OCI-LY7 (cell line): Measurements from ENCODE around the gene PPCDC. TPM values are rescaled to one million over a fixed set of nuclear protein-coding genes. Genes with fewer than 3 reads are reported as not detected.

Experiments
- BruUV-seq: library from RNA; stranded (reverse); fragments of 400-500 nt; replicated peaks from 2 replicates; lab custom pipeline; 2021; lab: Mats Ljungman, UMichigan
- CTCF ChIA-PET: fragments of 300-600 bp; sonication (Branson Sonifier 250); formaldehyde crosslinking; loops from one replicate; lab custom pipeline; 2022; ENCODE audit warnings: antibody characterized with exemption; ENCODE audit not compliant: unreplicated experiment; lab: Charles Lee
- POLR2A ChIA-PET: fragments of 300-600 bp; sonication (Branson Sonifier 250); formaldehyde crosslinking; loops from one replicate; lab custom pipeline; 2022; ENCODE audit warnings: antibody characterized with exemption; lab: Charles Lee
- DNase-seq: peaks from one replicate; pipeline ENCODE4 v3.0.0-alpha.2; 2015; ENCODE audit warnings: low spot score
- H2AFZ ChIP-seq: fragments of 200-600 bp; sonication (generic), shearing (Covaris generic); 2 replicates; pipeline ENCODE4 v1.6.1; 2014; ENCODE audit warnings: mild to moderate bottlenecking, antibody characterized with exemption, low read length, moderate library complexity
- H3K27ac ChIP-seq: fragments of 200-600 bp; sonication (generic); 2 replicates; pipeline ENCODE4 v1.5.1; 2014; ENCODE audit warnings: mixed run types, low read depth, mild to moderate bottlenecking, moderate library complexity, low read length, inconsistent platforms; ENCODE audit not compliant: poor library complexity, severe bottlenecking
- H3K36me3 ChIP-seq: fragments of 200-600 bp; sonication (generic); 2 replicates; pipeline ENCODE4 v1.6.1; 2014; ENCODE audit warnings: mild to moderate bottlenecking, antibody characterized with exemption, low read length, moderate library complexity, mixed read lengths; ENCODE audit not compliant: insufficient read depth
- H3K4me1 ChIP-seq: fragments of 200-600 bp; sonication (generic); 2 replicates; pipeline ENCODE4 v1.5.1; 2014; ENCODE audit warnings: mild to moderate bottlenecking, low read length; ENCODE audit not compliant: insufficient read depth, poor library complexity, severe bottlenecking
- H3K4me2 ChIP-seq: fragments of 200-600 bp; sonication (generic); 2 replicates; pipeline ENCODE4 v1.6.1; 2014; ENCODE audit warnings: mild to moderate bottlenecking, low read length
- H3K4me3 ChIP-seq: fragments of 200-600 bp; sonication (generic); 2 replicates; pipeline ENCODE4 v1.5.1; 2014; ENCODE audit warnings: mild to moderate bottlenecking, low read depth, low read length; ENCODE audit not compliant: poor library complexity, severe bottlenecking
- H3K79me2 ChIP-seq: fragments of 200-600 bp; sonication (generic); 2 replicates; pipeline ENCODE4 v1.6.1; 2016; ENCODE audit warnings: low read depth, mild to moderate bottlenecking, low read length, moderate library complexity, mixed read lengths; ENCODE audit not compliant: insufficient read depth
- H3K9me2 ChIP-seq: fragments of 200-600 bp; sonication (generic); 2 replicates; pipeline ENCODE4 v1.6.1; 2016; ENCODE audit warnings: mild to moderate bottlenecking, low read length, mixed read lengths; ENCODE audit not compliant: insufficient read depth
- H3K9me3 ChIP-seq: fragments of 200-600 bp; sonication (generic); 2 replicates; pipeline ENCODE4 v1.6.1; 2014; ENCODE audit warnings: mild to moderate bottlenecking, mixed run types, low read length, mixed read lengths
- H4K20me1 ChIP-seq: fragments of 200-600 bp; sonication (generic); 2 replicates; pipeline ENCODE4 v1.6.1; 2014; ENCODE audit warnings: mild to moderate bottlenecking, antibody characterized with exemption, low read length, moderate library complexity, mixed read lengths; ENCODE audit not compliant: insufficient read depth
- CTCF ChIP-seq: fragments of 200-600 bp; sonication (generic); conservative IDR thresholded peaks from 2 replicates; pipeline ENCODE4 v1.5.1; 2014; ENCODE audit warnings: mild to moderate bottlenecking, antibody characterized with exemption, low read length, moderate library complexity, mixed read lengths
- EZH2phosphoT487 ChIP-seq: fragments of 200-600 bp; sonication (generic); IDR thresholded peaks from 2 replicates; pipeline ENCODE4 v1.6.1; 2018; ENCODE audit warnings: low read depth, borderline replicate concordance, mild to moderate bottlenecking, mixed run types, antibody characterized with exemption, low read length, moderate library complexity, mixed read lengths
- intact Hi-C: fragments of 100-400 bp; cut with micrococcal nuclease; formaldehyde crosslinking; loops from one replicate; pipeline ENCODE4 v1.10.0; 2022; ENCODE audit not compliant: unreplicated experiment
- total RNA-seq, 2 experiments: library from RNA; depleted of rRNA in 1 of 2; stranded (reverse); fragments of >200 nt in 1 of 2; shearing (Covaris generic) in 1 of 2; gene quantifications; 2 replicates each; pipeline ENCODE4 v1.2.3, GENCODE V29; 2014 to 2022

The PPCDC gene
- total RNA-seq, 2 experiments from 2014 or later, result 44.3 to 48.3 TPM

DNA sequence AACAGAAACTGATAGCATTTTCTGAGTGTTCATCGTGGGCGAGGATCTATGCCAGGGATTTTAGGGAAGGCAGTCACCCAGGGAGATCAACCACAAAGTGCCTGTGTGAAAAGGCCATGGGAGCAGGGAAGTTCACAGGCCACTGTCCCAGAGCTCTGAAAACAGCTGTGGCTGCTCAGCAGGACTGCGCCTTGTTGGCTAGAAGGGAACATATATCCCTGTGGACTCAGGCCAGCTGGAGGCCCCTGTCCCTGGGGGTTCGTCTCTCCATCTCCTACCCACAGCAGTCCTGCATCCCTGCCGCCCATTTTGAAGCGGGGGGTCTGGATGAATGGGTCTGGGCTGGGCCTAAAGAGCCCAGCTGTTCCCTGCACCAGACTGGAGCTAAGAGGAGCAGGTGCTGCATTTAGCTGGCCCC lies 27.8 kb downstream of the PPCDC start:
- Histone ChIP-seq H3K36me3 (peaks cover 46% of the 10 kb centered on the region), H2AFZ (no peak overlapping the region), H4K20me1 (no peaks in the 10 kb centered on the region), H3K9me2 (no peaks in the 10 kb centered on the region), H3K9me3 (no peaks in the 10 kb centered on the region), H3K79me2 (peaks cover 5% of the 10 kb centered on the region; the same call in 1 of the 2 replicates), H3K4me2 (no peak overlapping the region), H3K4me1 (peaks cover 20% of the 10 kb centered on the region), H3K4me3 (no peak overlapping the region), H3K27ac (no peak overlapping the region)
- intact Hi-C loops, result no loop called here
- CTCF ChIA-PET, result no interaction called here
- BruUV-seq, result no TSS peak
- POLR2A ChIA-PET, result interaction anchor here (1.0 to 1.6 kb wide), 3 partner anchors 10 to 148 kb away, joined by 3 to 4 read pairs (median 4); no protein-coding TSS in a partner anchor
- TF ChIP-seq EZH2phosphoT487 (no peak), CTCF (no peak)
- DNase-seq, result no peak

GRCh38 chr15:75051711-75052110 lies 28.3 kb downstream of the PPCDC start:
- H3K9me3 ChIP-seq, result no peaks in the 10 kb centered on the region
- POLR2A ChIA-PET, result interaction anchor here (1.0 to 1.6 kb wide), 3 partner anchors 10 to 148 kb away, joined by 3 to 4 read pairs (median 4); no protein-coding TSS in a partner anchor

GRCh38 chr15:75052972-75053747 lies 29.8 kb downstream of the PPCDC start:
- Histone ChIP-seq H2AFZ (no peak overlapping the region), H3K79me2 (no peaks in the 10 kb centered on the region), H3K4me1 (peaks cover under 1% of the 10 kb centered on the region), H3K4me3 (no peak overlapping the region), H3K9me2 (no peaks in the 10 kb centered on the region), H4K20me1 (no peaks in the 10 kb centered on the region), H3K27ac (no peak overlapping the region), H3K9me3 (no peaks in the 10 kb centered on the region), H3K4me2 (no peak overlapping the region), H3K36me3 (peaks cover 32% of the 10 kb centered on the region)
- intact Hi-C loops, result no loop called here
- TF ChIP-seq EZH2phosphoT487 (no peak), CTCF (no peak)
- ChIA-PET CTCF (interaction anchor here (1.3 kb wide), 1 partner anchor 10 kb away, joined by 4 read pairs; no protein-coding TSS in a partner anchor), POLR2A (interaction anchor here (0.7 to 0.9 kb wide), 3 partner anchors 19 to 124 kb away, joined by 3 to 5 read pairs (median 3); no protein-coding TSS in a partner anchor)
- no peak for DNase-seq
- TSS peak; percentile 67 for BruUV-seq

More at GRCh38 chr15:75051711-75052110, 28.3 kb downstream of the PPCDC start:
- Histone ChIP-seq H2AFZ (no peak overlapping the region), H3K27ac (no peak overlapping the region), H4K20me1 (no peaks in the 10 kb centered on the region), H3K4me2 (no peak overlapping the region), H3K79me2 (peaks cover 5% of the 10 kb centered on the region; the same call in 1 of the 2 replicates), H3K9me2 (no peaks in the 10 kb centered on the region), H3K4me3 (no peak overlapping the region), H3K36me3 (peaks cover 41% of the 10 kb centered on the region), H3K4me1 (peaks cover 15% of the 10 kb centered on the region)
- intact Hi-C loops, result no loop called here
- DNase-seq, result no peak
- BruUV-seq, result no TSS peak
- CTCF ChIA-PET, result no interaction called here
- TF ChIP-seq EZH2phosphoT487, result no peak
